Femur (tissue), 1 donor: ENCODE results near the gene TRIO.
"Not testable (repeated sequence)": the region's sequence is repeated elsewhere in the genome, so short reads cannot be mapped to it uniquely, and the experiment has no call there.

ENCODE experiments used
- DNase-seq: peaks from one replicate; pipeline ENCODE4 v3.0.0-alpha.2; 2017

The TRIO gene

DNA sequence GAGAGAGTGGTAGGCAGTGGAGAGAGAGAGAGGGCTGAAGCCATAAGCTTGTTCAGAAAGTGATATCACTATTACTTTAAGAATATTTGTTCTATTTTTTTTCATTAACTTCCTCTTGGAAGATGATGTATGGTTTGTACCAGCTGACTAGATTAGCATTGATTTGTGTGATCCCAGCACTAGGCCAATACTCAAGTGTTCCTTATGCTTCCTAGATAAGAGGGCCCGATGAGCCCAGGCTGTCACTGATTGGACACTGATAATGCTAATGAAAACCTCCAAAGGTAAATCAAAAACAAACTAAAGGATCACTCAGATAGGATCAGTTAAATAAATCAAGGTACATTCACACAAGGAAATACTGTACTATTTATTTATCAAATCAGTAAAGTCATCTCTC, 385.8 kb downstream of the TRIO start:
- DNase-seq: no peak

DNA sequence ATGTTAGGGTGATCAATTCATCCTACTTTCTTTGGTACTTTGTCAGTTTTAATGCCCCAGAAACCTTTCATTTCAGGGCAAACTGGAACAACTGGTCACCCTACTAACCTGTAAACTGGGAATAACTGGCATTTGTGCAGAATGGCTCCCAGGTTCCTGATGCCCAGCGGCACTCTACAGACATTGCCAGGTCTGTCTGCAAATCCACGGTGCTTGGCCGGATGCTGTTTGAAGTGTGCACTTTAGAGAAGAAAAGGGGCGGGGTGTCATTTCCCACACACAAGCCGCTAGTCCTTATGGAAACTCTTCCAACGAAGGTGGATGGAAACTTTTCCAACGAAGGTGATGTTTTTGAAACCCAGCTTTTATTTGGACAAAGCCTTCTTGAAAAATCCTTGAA, 388.5 kb downstream of the TRIO start:
- no peak for DNase-seq

DNA sequence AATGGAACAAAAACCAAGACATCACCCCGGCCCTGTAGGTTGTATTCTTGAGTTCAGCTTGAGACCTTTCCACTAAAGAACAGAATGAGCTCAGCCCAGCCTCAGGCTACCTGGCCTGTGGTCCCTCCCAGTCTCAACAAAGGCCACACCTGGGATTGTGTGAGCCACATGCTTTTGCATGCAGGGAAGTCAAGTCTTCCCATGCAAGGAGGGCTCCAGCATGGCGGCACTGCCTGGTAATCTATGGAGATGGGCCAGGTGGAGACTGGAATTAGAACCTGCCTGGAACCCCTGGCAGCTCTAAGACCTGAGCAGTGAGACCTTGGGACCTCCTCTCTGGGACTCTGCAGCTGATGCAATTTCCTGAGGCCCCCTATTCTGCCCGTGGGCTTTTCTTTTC, 389.0 kb downstream of the TRIO start:
- no peak for DNase-seq

DNA sequence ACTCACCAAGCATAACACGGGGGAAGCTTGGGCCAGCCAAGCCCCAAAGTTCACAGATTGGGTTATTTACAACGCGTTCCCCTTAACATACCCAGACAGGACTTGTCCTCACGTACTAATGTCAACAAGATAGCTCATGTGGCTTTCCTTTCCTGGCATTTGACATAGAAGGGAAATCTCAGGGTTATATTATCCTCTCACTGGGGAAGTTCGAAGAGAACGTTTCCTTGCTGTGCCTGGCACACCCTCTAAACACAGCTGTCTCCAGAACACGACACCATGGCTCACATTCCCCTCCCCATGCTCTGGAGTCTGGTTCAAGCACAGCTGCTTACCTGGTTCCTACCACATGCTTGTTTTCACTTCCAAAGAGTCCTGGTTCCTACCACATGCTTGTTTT, 391.6 kb downstream of the TRIO start:
- no peak for DNase-seq

DNA sequence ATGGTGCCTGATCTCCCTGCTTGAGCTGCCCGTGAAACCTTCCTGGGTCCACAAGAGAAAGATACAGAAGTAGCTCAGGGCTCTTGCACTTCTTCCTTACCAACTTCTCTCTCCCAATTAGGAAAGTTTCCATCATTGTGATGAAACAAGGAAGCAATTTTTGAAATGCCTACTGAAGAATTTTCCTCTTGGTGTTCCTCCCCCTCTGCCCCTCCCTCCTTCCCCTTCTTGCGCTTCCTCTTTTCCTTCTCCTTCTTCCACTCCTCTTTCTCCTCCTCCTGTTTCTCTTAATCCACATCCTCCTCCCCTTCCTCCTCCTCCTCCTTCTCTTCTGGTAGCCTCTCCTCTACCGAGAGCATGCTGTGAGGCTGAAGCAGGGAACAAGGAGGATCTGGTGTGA, 402.2 kb downstream of the TRIO start:
- no peak for DNase-seq

DNA sequence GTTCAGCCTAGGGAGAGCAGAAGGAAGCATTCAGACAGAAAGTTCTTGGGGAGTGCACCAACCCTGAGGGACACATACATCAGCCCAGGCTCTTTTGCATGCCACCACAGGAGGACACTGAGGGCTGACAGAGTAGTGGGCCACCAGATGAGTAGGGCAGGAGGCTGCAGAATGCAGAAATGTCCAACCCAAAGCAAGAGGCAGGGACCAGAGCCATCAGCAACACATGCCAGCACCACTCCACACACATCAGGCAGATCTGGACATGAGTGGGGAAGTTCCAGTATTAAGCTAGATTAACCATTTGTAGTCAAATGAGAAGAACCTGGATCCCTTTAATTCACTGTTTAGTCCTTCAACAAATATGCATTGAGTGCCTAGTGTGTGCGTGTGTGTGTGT, 402.7 kb downstream of the TRIO start:
- DNase-seq: no peak

DNA sequence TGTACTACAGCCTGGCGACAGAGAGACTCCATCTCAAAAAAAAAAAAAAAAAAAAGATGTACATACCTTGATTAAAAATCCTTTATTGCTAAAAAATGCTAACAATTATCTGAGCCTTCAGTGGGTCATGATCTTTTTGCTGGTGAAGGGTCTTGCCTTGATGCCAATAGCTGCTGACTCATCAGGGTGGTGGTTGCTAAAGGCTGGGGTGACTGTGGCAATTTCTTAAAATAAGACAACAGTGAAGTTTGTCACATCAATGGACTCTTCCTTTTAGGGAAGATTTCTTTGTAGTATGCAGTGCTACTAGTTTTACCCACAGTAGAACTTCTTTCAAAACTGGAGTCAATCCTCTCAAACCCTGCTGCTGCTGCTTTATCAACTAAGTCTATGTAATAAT, 404.5 kb downstream of the TRIO start:
- no peak for DNase-seq

DNA sequence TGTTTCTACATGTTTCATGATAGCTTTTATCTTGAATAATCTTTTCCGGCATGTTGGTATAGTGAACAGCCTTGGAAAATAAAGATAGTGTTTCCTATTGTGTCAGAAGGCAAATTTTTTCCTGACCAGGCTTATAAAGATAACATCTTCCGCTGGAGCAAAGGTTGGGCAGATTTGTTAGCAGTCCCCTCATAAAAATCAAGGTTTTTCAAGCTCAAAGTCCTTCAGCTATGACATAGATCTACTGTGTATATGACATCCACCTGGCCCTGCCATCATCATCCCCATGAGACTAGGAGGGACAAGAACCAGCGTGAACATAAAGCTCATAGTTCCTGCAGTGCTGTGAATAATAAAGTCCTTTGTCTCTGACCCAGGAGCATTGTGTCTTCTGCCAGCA, 408.1 kb downstream of the TRIO start:
- DNase-seq: no peak

DNA sequence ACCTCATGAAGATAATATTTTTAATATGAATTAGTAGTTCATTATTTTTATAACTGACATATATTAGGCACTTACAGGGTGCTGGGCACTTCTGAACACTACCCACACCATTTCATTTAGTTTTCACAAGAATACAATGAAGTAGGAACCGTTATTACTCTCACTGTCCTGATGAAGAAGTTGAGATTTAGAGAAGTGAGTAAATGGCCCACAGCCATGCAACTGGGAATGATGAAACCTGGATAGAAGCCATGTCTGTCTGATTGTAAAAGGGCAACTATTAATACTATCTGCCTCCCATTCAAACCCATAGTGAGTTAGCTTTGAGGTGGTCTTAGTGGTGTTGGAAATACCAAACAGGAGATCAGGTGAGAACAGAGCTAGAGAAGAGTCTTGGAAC, 408.9 kb downstream of the TRIO start:
- no peak for DNase-seq

DNA sequence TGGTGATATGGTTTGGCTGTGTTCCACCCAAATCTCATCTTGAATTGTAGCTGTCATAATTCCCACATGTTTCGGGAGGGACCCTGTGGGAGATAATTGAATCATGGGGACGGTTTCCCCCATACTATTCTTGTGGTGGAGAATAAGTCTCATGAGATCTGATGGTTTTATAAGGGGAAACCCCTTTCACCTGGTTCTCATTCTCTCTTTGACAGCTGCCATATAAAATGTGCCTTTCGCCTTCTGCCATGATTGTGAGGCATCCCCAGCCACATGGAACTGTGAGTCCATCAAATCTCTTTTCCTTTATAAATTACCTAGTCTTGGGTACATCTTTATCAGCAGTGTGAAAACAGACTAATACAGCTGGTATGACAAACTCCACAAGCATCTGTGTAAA, 411.1 kb downstream of the TRIO start:
- not testable (repeated sequence) for DNase-seq

DNA sequence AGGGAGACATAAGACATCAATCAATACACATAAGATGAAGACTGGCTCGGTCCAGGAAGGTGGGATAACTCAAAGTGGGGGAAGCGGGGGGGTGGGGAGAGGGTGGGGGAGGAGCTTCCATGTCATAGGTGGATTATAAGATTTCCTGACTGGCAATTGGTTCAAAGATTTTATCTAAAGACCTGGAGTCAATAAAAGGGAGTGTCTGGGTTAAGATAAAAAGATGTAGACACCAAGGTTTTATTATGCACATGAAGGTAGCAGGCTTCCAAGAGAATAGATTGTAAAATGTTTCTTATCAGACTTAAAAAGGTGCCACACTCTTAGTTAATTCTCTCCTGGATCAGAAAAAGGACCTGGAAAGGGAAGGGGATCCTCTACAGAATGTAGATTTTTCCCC, 412.9 kb downstream of the TRIO start:
- DNase-seq: no peak

DNA sequence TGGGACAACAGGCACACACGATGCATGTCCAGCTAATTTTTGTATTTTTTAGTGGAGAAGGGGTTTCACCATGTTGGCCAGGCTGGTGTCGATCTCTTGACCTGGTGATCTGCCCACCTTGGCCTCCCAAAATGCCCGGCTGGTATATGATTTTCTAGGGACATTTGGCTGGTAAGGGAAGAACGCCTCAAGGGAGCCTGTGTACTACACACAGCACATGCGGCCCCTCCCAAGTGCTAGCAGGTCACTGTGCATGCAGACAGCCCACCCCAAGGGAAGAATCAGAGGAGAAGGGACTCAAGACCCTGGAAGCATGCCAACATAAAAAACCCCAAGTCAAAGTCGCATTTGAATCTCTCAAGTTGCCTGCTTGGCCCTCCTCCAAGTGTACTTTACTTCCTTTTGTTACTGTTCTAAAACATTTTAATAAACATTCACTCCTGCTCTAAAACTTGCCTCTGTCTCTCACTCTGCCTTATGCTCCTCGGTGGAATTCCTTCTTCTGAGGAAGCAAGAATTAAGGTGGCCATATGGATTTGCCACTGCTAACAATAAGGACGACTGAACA, 414.1 kb downstream of the TRIO start:
- no peak for DNase-seq

DNA sequence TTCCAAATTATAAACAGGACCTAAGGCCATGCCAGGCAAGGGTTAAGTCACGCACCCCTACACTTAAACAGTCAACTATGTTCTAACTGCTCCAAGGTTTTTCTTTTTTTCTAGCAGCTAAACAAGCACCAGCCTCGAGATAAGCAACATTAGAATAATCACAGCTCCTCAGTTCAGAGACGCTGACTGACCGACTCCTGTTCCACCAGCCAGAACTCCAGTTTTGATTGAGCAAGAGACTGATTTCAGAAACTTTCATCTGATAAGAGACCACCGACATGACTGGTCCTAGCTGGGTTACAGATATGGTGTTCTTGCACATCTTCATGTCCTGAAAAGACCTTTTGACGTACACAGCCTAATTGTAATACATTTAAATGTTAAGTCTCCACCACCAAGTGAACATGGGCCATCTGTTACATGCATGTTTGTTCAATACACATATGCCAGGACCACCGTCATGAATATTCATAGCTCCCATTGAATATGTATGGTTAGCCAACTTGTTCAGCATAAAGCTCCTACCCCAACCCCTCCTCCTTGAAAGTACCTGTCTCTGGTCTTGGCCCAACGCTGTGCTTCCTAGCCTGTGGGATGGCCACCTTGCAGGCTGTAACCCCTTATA, 414.8 kb downstream of the TRIO start:
- no peak for DNase-seq
